ENCODE measurements around the gene ITGA2B. TPM values are rescaled to one million over a fixed set of nuclear protein-coding genes. Genes with fewer than 3 reads are reported as not detected.
A peak's percentile ranks its signal among the peaks of the same experiment; 100 is the strongest.
"Not testable (repeated sequence)": the region's sequence is repeated elsewhere in the genome, so short reads cannot be mapped to it uniquely, and the experiment has no call there.

ITGA2B gene
- total RNA-seq, 1 donor from 2014 or later: 0.04 TPM

GRCh38 chr17:44334727-44335126 lies 54.7 kb downstream of the ITGA2B start:
- H3K27me3 ChIP-seq (ENCODE audit: control insufficient read depth, insufficient read depth, low read length): no peaks in the 10 kb centered on the region
- no peak for TF ChIP-seq CTCF (IDR thresholded peaks at IDR 0.05; ENCODE audit: insufficient read depth, low read length, poor library complexity, severe bottlenecking)
- DNase-seq (ENCODE audit: low read depth): no peak
- H3K4me3 ChIP-seq (ENCODE audit: low read depth, low read length): no peak overlapping the region
- no peaks in the 10 kb centered on the region for H3K36me3 ChIP-seq (ENCODE audit: control insufficient read depth, insufficient read depth, low read length)

GRCh38 chr17:44334315-44334714 lies 55.1 kb downstream of the ITGA2B start:
- Histone ChIP-seq H3K36me3 (ENCODE audit: control insufficient read depth, insufficient read depth, low read length) (no peaks in the 10 kb centered on the region), H3K27me3 (ENCODE audit: control insufficient read depth, insufficient read depth, low read length) (no peaks in the 10 kb centered on the region), H3K4me3 (ENCODE audit: low read depth, low read length) (no peak overlapping the region)
- no peak for TF ChIP-seq CTCF (IDR thresholded peaks at IDR 0.05; ENCODE audit: insufficient read depth, low read length, poor library complexity, severe bottlenecking)
- DNase-seq (ENCODE audit: low read depth): no peak

GRCh38 chr17:44333371-44333770 lies 56.1 kb downstream of the ITGA2B start:
- no peaks in the 10 kb centered on the region for H3K27me3 ChIP-seq (ENCODE audit: control insufficient read depth, insufficient read depth, low read length)
- no peak for DNase-seq (ENCODE audit: low read depth)
- H3K36me3 ChIP-seq (ENCODE audit: control insufficient read depth, insufficient read depth, low read length): no peaks in the 10 kb centered on the region
- TF ChIP-seq CTCF (IDR thresholded peaks at IDR 0.05; ENCODE audit: insufficient read depth, low read length, poor library complexity, severe bottlenecking): no peak
- H3K4me3 ChIP-seq (ENCODE audit: low read depth, low read length): no peak overlapping the region

- Histone ChIP-seq H3K4me3 (ENCODE audit: low read depth, low read length) (no peak overlapping the region), H3K36me3 (ENCODE audit: control insufficient read depth, insufficient read depth, low read length) (no peaks in the 10 kb centered on the region), H3K27me3 (ENCODE audit: control insufficient read depth, insufficient read depth, low read length) (no peaks in the 10 kb centered on the region)
- TF ChIP-seq CTCF (IDR thresholded peaks at IDR 0.05; ENCODE audit: insufficient read depth, low read length, poor library complexity, severe bottlenecking): peak; percentile 75
- no peak for DNase-seq (ENCODE audit: low read depth)
Measured at GRCh38 chr17:44331249-44331760, 58.1 kb downstream of the ITGA2B start.

- DNase-seq (ENCODE audit: low read depth); H3K4me3 ChIP-seq (ENCODE audit: low read depth, low read length); H3K27me3 ChIP-seq (ENCODE audit: control insufficient read depth, insufficient read depth, low read length); H3K36me3 ChIP-seq (ENCODE audit: control insufficient read depth, insufficient read depth, low read length): not testable (repeated sequence)
Measured at GRCh38 chr17:44330263-44330662, 59.2 kb downstream of the ITGA2B start.

GRCh38 chr17:44329516-44329915 lies 59.9 kb downstream of the ITGA2B start:
- not testable (repeated sequence) for H3K4me3 ChIP-seq (ENCODE audit: low read depth, low read length); H3K27me3 ChIP-seq (ENCODE audit: control insufficient read depth, insufficient read depth, low read length); H3K36me3 ChIP-seq (ENCODE audit: control insufficient read depth, insufficient read depth, low read length); DNase-seq (ENCODE audit: low read depth)

- DNase-seq (ENCODE audit: low read depth): no peak
- Histone ChIP-seq H3K27me3 (ENCODE audit: control insufficient read depth, insufficient read depth, low read length) (no peaks in the 10 kb centered on the region), H3K4me3 (ENCODE audit: low read depth, low read length) (no peak overlapping the region), H3K36me3 (ENCODE audit: control insufficient read depth, insufficient read depth, low read length) (no peaks in the 10 kb centered on the region)
- no peak for TF ChIP-seq CTCF (IDR thresholded peaks at IDR 0.05; ENCODE audit: insufficient read depth, low read length, poor library complexity, severe bottlenecking)
Measured at GRCh38 chr17:44327715-44328449, 61.6 kb downstream of the ITGA2B start.
